Liver (tissue), 9 donors: ENCODE data around the gene USP49. TPM values are rescaled to one million over a fixed set of nuclear protein-coding genes. Genes with fewer than 3 reads are reported as not detected.

ENCODE experiments used
- DNase-seq: peaks from one replicate; pipeline ENCODE4 v3.0.0-alpha.2; 2017; ENCODE audit warnings: low spot score
- H3K27ac ChIP-seq, 2 donors: one replicate each; pipeline ENCODE4 v1.7.0; 2013; ENCODE audit warnings: inconsistent platforms in 2 of 2, low read length in 2 of 2, control low read depth in 1 of 2, low read depth in 1 of 2, mild to moderate bottlenecking in 1 of 2
- H3K27me3 ChIP-seq, 4 donors: one replicate each; pipeline versions ENCODE4 v1.6.1 to v1.7.0; 2013; ENCODE audit warnings: low read length in 3 of 4, inconsistent platforms in 1 of 4, mild to moderate bottlenecking in 1 of 4, moderate library complexity in 1 of 4; ENCODE audit not compliant: control insufficient read depth in 4 of 4, insufficient read depth in 4 of 4
- H3K36me3 ChIP-seq, 4 donors: one replicate each; pipeline versions ENCODE4 v1.6.1 to v1.7.0; 2013; ENCODE audit warnings: low read length in 3 of 4, mild to moderate bottlenecking in 3 of 4, low read depth in 1 of 4, moderate library complexity in 1 of 4; ENCODE audit not compliant: control insufficient read depth in 4 of 4, insufficient read depth in 3 of 4
- H3K4me1 ChIP-seq, 4 donors: one replicate each; pipeline versions ENCODE4 v1.6.1 to v1.7.0; 2013; ENCODE audit warnings: low read length in 3 of 4, mild to moderate bottlenecking in 3 of 4, moderate library complexity in 1 of 4; ENCODE audit not compliant: control insufficient read depth in 4 of 4, insufficient read depth in 4 of 4
- H3K4me3 ChIP-seq, 3 donors: one replicate each; pipeline versions ENCODE4 v1.6.1 to v1.7.0; 2013; ENCODE audit warnings: low read length in 3 of 3, control low read depth in 1 of 3, low read depth in 1 of 3, mild to moderate bottlenecking in 1 of 3
- H3K9ac ChIP-seq, 2 donors: one replicate each; pipeline ENCODE4 v1.7.0; 2013; ENCODE audit warnings: low read length in 2 of 2, mild to moderate bottlenecking in 2 of 2, moderate library complexity in 2 of 2, control low read depth in 1 of 2, low read depth in 1 of 2
- H3K9me3 ChIP-seq, 4 donors: one replicate each; pipeline versions ENCODE4 v1.6.1 to v1.7.0; 2013; ENCODE audit warnings: low read length in 3 of 4; ENCODE audit not compliant: control insufficient read depth in 4 of 4
- EGR1 ChIP-seq, 2 donors: IDR thresholded peaks; 2 replicates each; pipeline ENCODE4 v1.6.1; 2016 to 2018; ENCODE audit warnings: antibody characterized with exemption in 2 of 2, low read depth in 2 of 2
- FOXA1 ChIP-seq: IDR thresholded peaks from 2 replicates; pipeline ENCODE4 v1.6.1; 2016; ENCODE audit warnings: antibody characterized with exemption
- FOXA2 ChIP-seq: IDR thresholded peaks from 2 replicates; pipeline ENCODE4 v1.6.1; 2016; ENCODE audit warnings: antibody characterized with exemption
- GABPA ChIP-seq, 2 donors: IDR thresholded peaks in 1 of 2; conservative IDR thresholded peaks in 1 of 2; 2 replicates each; pipeline ENCODE4 v1.6.1; 2016; ENCODE audit warnings: antibody characterized with exemption in 2 of 2, mild to moderate bottlenecking in 1 of 2, moderate library complexity in 1 of 2
- HNF4A ChIP-seq, 2 donors: conservative IDR thresholded peaks; 2 replicates each; pipeline ENCODE4 v1.6.1; 2016; ENCODE audit warnings: antibody characterized with exemption in 2 of 2, mild to moderate bottlenecking in 2 of 2
- HNF4G ChIP-seq: IDR thresholded peaks from 2 replicates; pipeline ENCODE4 v1.6.1; 2016; ENCODE audit warnings: antibody characterized with exemption
- JUND ChIP-seq, 2 donors: IDR thresholded peaks; 2 replicates each; pipeline ENCODE4 v1.6.1; 2016; ENCODE audit warnings: antibody characterized with exemption in 2 of 2
- NR2F2 ChIP-seq: IDR thresholded peaks from 2 replicates; pipeline ENCODE4 v1.6.1; 2016; ENCODE audit warnings: antibody characterized with exemption
- RAD21 ChIP-seq, 2 donors: IDR thresholded peaks; 2 replicates each; pipeline ENCODE4 v1.6.1; 2016; ENCODE audit warnings: antibody characterized with exemption in 2 of 2, mild to moderate bottlenecking in 2 of 2
- RXRA ChIP-seq, 2 donors: IDR thresholded peaks; 2 replicates each; pipeline ENCODE4 v1.6.1; 2017 to 2018; ENCODE audit warnings: antibody characterized with exemption in 2 of 2, mild to moderate bottlenecking in 1 of 2
- SP1 ChIP-seq: IDR thresholded peaks from 2 replicates; pipeline ENCODE4 v1.6.1; 2018; ENCODE audit warnings: antibody characterized with exemption, mild to moderate bottlenecking
- TAF1 ChIP-seq: conservative IDR thresholded peaks from 2 replicates; pipeline ENCODE4 v1.6.1; 2016; ENCODE audit warnings: antibody characterized with exemption, mild to moderate bottlenecking
- YY1 ChIP-seq: IDR thresholded peaks from 2 replicates; pipeline ENCODE4 v1.6.1; 2016; ENCODE audit warnings: antibody characterized with exemption, mild to moderate bottlenecking
- WGBS: extraction: QIAGEN DNeasy Blood & Tissue Kit; methylation state at CpG from one replicate; pipeline ENCODE4 v1.1.7; 2013; 5-methylcytosine and 5-hydroxymethylcytosine counted together
- polyA plus RNA-seq, 2 donors: library from polyadenylated mRNA; stranded (reverse) in 1 of 2; unstranded in 1 of 2; fragments of 200-250 nt in 1 of 2; fragments of >200 nt in 1 of 2; fragmentation: Nextera tagmentation in 1 of 2; extraction: Ambion mirVana in 1 of 2; gene quantifications; one replicate each; pipeline versions ENCODE4 v1.2.1 to v1.2.3, GENCODE V29; 2013 to 2015
- total RNA-seq, 2 donors: library from RNA; depleted of rRNA; stranded (reverse); fragments of >200 nt; gene quantifications; one replicate each; pipeline ENCODE4 v1.2.3, GENCODE V29; 2014
- TF ChIP-seq, protein P1 (sequence below): IDR thresholded peaks from 2 replicates; pipeline ENCODE4 v1.6.1; 2016; ENCODE audit warnings: antibody characterized with exemption
- TF ChIP-seq, protein P2 (sequence below): fragments of 150-350 bp; IDR thresholded peaks from 2 replicates; pipeline ENCODE4 v1.5.1; 2017; ENCODE audit warnings: improper control_type of control experiment, low read depth, low read length; ENCODE audit not compliant: missing input control
- TF ChIP-seq, protein P3 (sequence below): IDR thresholded peaks from 2 replicates; pipeline ENCODE4 v1.6.1; 2016; ENCODE audit warnings: antibody characterized with exemption
- TF ChIP-seq, protein P4 (sequence below): IDR thresholded peaks from 2 replicates; pipeline ENCODE4 v1.6.1; 2016; ENCODE audit warnings: antibody characterized with exemption, mild to moderate bottlenecking
- TF ChIP-seq, protein P5 (sequence below): IDR thresholded peaks from 2 replicates; pipeline ENCODE4 v1.6.1; 2016; ENCODE audit warnings: antibody characterized with exemption
- donor health status: healthy.
- donor health status: healthy.
- donor health status: healthy.
- donor health status: healthy.
- donor health status: healthy.

Gene USP49
- total and polyA plus RNA-seq, 4 donors, result 0.33 to 3.4 (median 1.1) TPM

DNA sequence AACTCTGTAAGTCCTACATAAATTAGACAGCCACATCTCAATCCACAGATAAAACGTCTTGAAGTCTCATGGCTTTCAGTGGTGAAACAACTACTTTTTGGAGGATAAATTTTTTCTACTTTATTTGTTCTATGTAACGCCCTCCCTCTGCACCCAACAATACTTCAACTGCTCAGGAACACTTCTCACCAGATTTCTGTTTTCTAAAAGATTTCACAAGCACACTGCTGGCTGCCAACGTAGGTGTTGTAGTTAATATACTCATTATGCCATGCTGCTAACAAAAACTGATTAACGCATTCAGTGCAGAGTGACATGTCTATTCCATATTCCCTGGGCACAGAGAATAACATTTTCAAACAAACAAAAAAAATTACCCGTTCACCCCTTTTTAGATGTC, 10.2 kb downstream of the USP49 start:
- H3K27me3 ChIP-seq, result no peaks in the 10 kb centered on the region
- H3K36me3 ChIP-seq, result no peaks in the 10 kb centered on the region
- no peak overlapping the region for H3K27ac ChIP-seq
- TF ChIP-seq HNF4G (no peak), FOXA2 (no peak)
- TF ChIP-seq, protein P1, sequence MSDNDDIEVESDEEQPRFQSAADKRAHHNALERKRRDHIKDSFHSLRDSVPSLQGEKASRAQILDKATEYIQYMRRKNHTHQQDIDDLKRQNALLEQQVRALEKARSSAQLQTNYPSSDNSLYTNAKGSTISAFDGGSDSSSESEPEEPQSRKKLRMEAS, result no peak
- H3K4me3 ChIP-seq, result no peak overlapping the region
- DNase-seq, result no peak
- H3K9me3 ChIP-seq, result no peaks in the 10 kb centered on the region
- H3K4me1 ChIP-seq, result no peaks in the 10 kb centered on the region
- H3K9ac ChIP-seq, result no peak overlapping the region
- 86% methylated on average over 5 of the region's 5 CpGs for WGBS

DNA sequence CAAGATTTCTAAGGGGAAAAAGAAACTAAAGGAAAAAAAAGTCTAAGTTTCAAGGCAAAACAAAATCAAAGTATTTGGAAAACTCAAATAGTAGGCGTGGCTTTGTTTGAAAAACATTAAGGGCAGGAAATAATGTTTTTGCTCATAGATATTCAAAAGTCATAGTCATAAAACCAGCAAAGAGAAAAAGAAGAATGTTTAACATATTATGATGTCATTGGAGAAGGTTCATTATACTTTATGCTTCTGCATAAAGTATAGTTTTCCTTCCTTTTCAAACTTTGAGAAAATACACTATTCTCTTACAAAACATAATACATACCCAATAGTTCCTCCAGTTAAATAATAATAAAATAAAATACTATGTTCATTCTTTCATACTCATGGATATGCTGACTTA, 13.7 kb downstream of the USP49 start:
- H3K9me3 ChIP-seq, result no peaks in the 10 kb centered on the region
- DNase-seq, result no peak
- no peaks in the 10 kb centered on the region for H3K27me3 ChIP-seq
- H3K4me3 ChIP-seq, result no peak overlapping the region
- H3K27ac ChIP-seq, result no peak overlapping the region
- no peaks in the 10 kb centered on the region for H3K4me1 ChIP-seq
- 93% methylated on average over 1 of the region's 1 CpG for WGBS
- TF ChIP-seq HNF4G, result no peak
- peaks cover 0 to under 1% (median 0%) of the 10 kb centered on the region in 4 donors for H3K36me3 ChIP-seq
- no peak overlapping the region for H3K9ac ChIP-seq

DNA sequence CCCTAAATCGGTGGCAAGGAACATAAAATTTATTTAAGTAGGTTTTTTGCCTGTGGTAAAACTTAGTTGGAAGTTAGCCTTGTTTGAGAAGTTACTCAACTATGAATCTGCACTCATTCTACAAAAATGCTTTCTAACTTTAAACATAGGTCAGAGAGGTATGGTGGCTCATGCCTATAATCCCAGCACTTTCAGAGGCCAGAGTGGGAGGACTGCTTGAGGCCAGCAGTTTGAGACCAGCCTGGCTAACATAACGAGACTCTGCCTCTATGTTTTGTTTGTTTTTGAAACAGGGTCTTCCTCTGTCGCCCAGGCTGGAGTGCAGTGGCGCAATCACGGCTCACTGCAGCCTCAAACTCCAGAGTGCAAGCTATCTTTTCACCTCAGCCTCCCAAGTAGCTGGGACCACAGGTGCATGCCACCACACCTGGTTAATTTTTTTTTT, 16.2 kb downstream of the USP49 start:
- H3K36me3 ChIP-seq, result peaks cover 0 to 1% (median 0%) of the 10 kb centered on the region in 4 donors
- no peaks in the 10 kb centered on the region for H3K4me1 ChIP-seq
- TF ChIP-seq JUND (IDR thresholded peaks at IDR 0.05) (no peak), YY1 (no peak), TAF1 (no peak), HNF4G (no peak), RAD21 (IDR thresholded peaks at IDR 0.05) (no peak), FOXA1 (no peak), FOXA2 (no peak), NR2F2 (no peak), HNF4A (conservative IDR thresholded peaks at IDR 0.05) (no peak), RXRA (IDR thresholded peaks at IDR 0.05) (no peak), GABPA (IDR thresholded peaks at IDR 0.05 in 1 of 2, conservative IDR thresholded peaks at IDR 0.05 in 1 of 2) (no peak), SP1 (no peak), EGR1 (IDR thresholded peaks at IDR 0.05; ENCODE audit: low read depth in 2 of 2) (no peak)
- TF ChIP-seq, protein P2, sequence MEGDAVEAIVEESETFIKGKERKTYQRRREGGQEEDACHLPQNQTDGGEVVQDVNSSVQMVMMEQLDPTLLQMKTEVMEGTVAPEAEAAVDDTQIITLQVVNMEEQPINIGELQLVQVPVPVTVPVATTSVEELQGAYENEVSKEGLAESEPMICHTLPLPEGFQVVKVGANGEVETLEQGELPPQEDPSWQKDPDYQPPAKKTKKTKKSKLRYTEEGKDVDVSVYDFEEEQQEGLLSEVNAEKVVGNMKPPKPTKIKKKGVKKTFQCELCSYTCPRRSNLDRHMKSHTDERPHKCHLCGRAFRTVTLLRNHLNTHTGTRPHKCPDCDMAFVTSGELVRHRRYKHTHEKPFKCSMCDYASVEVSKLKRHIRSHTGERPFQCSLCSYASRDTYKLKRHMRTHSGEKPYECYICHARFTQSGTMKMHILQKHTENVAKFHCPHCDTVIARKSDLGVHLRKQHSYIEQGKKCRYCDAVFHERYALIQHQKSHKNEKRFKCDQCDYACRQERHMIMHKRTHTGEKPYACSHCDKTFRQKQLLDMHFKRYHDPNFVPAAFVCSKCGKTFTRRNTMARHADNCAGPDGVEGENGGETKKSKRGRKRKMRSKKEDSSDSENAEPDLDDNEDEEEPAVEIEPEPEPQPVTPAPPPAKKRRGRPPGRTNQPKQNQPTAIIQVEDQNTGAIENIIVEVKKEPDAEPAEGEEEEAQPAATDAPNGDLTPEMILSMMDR, result no peak
- TF ChIP-seq, protein P3, sequence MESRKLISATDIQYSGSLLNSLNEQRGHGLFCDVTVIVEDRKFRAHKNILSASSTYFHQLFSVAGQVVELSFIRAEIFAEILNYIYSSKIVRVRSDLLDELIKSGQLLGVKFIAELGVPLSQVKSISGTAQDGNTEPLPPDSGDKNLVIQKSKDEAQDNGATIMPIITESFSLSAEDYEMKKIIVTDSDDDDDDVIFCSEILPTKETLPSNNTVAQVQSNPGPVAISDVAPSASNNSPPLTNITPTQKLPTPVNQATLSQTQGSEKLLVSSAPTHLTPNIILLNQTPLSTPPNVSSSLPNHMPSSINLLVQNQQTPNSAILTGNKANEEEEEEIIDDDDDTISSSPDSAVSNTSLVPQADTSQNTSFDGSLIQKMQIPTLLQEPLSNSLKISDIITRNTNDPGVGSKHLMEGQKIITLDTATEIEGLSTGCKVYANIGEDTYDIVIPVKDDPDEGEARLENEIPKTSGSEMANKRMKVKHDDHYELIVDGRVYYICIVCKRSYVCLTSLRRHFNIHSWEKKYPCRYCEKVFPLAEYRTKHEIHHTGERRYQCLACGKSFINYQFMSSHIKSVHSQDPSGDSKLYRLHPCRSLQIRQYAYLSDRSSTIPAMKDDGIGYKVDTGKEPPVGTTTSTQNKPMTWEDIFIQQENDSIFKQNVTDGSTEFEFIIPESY, result no peak
- TF ChIP-seq, protein P4, sequence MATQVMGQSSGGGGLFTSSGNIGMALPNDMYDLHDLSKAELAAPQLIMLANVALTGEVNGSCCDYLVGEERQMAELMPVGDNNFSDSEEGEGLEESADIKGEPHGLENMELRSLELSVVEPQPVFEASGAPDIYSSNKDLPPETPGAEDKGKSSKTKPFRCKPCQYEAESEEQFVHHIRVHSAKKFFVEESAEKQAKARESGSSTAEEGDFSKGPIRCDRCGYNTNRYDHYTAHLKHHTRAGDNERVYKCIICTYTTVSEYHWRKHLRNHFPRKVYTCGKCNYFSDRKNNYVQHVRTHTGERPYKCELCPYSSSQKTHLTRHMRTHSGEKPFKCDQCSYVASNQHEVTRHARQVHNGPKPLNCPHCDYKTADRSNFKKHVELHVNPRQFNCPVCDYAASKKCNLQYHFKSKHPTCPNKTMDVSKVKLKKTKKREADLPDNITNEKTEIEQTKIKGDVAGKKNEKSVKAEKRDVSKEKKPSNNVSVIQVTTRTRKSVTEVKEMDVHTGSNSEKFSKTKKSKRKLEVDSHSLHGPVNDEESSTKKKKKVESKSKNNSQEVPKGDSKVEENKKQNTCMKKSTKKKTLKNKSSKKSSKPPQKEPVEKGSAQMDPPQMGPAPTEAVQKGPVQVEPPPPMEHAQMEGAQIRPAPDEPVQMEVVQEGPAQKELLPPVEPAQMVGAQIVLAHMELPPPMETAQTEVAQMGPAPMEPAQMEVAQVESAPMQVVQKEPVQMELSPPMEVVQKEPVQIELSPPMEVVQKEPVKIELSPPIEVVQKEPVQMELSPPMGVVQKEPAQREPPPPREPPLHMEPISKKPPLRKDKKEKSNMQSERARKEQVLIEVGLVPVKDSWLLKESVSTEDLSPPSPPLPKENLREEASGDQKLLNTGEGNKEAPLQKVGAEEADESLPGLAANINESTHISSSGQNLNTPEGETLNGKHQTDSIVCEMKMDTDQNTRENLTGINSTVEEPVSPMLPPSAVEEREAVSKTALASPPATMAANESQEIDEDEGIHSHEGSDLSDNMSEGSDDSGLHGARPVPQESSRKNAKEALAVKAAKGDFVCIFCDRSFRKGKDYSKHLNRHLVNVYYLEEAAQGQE, result no peak
- TF ChIP-seq, protein P5, sequence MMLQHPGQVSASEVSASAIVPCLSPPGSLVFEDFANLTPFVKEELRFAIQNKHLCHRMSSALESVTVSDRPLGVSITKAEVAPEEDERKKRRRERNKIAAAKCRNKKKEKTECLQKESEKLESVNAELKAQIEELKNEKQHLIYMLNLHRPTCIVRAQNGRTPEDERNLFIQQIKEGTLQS, result no peak
- TF ChIP-seq, protein P1, result no peak
- H3K4me3 ChIP-seq, result no peak overlapping the region
- H3K27ac ChIP-seq, result no peak overlapping the region
- no peaks in the 10 kb centered on the region for H3K9me3 ChIP-seq
- H3K9ac ChIP-seq, result no peak overlapping the region
- no peak for DNase-seq
- H3K27me3 ChIP-seq, result no peaks in the 10 kb centered on the region
- WGBS, result 89% methylated on average over 5 of the region's 5 CpGs
